ENCODE data around the gene CHSY1.

DNA sequence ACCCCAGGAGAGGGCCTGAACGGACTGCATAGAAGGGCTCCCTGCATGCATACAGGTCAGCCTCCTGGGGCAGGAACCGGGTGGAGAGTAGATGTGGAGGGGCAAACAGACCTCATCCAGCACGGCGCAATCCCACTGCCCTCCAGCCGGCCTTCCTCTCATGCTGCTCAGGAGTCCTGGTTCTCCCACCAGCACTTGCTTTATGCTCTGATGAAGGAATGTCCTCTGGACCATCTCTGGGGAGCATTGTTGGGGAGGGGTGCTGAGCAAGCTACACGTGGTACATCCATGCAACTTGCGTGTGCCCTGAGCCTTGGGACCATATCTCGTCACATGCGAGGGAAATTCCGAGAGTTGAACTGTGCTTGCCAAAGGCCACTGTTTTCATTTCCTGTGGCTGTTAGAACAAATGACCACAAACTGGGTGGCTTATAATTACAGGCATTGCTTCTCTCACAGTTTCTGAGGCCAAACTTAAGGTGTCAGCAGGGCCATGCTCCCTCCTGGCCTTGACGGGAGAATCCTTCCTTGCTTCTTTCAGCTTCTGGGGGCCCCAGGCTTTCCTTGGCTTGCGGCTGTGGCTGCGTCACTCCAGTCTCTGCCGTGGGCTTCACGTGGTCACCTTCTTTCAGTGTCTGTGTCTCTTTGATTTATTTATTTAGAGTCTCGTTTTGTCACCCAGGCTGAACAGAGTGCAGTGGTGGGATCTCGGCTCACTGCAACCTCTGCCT lies 13.2 kb upstream of the CHSY1 start:
- no peak for TF ChIP-seq EZH2 (IDR thresholded peaks at IDR 0.05; ENCODE audit: borderline replicate concordance, insufficient read depth, low read depth, low read length, poor library complexity, severe bottlenecking)
- TF ChIP-seq CTCF (IDR thresholded peaks at IDR 0.05) = no peak
